Esophagus muscularis mucosa (tissue), 4 donors: Measurements from ENCODE around the gene PRDM16. TPM values are rescaled to one million over a fixed set of nuclear protein-coding genes. Genes with fewer than 3 reads are reported as not detected.

Experiments
- DNase-seq: peaks from one replicate; pipeline ENCODE4 v3.0.0-alpha.2; 2017; ENCODE audit errors: extremely low spot score
- H3K27ac ChIP-seq, 4 donors: fragments of 200-600 bp; sonication (generic); replicated peaks in 1 of 4; 1 replicate in 3 of 4; 2 replicates in 1 of 4; pipeline ENCODE4 v1.5.1; 2016 to 2019; ENCODE audit warnings: mild to moderate bottlenecking in 1 of 4
- H3K27me3 ChIP-seq, 4 donors: fragments of 200-600 bp; sonication (generic); one replicate each; pipeline versions ENCODE4 v1.5.1 to v1.6.0; 2016 to 2019
- H3K36me3 ChIP-seq, 4 donors: fragments of 200-600 bp; sonication (generic); one replicate each; pipeline ENCODE4 v1.5.1; 2016 to 2019
- H3K4me1 ChIP-seq, 4 donors: fragments of 200-600 bp; sonication (generic); one replicate each; pipeline ENCODE4 v1.5.1; 2016 to 2019
- H3K4me3 ChIP-seq, 4 donors: fragments of 200-600 bp; sonication (generic); 1 replicate in 2 of 4; 2 replicates in 2 of 4; pipeline ENCODE4 v1.5.1; 2016 to 2019; ENCODE audit warnings: mild to moderate bottlenecking in 4 of 4, moderate library complexity in 1 of 4
- H3K9me3 ChIP-seq, 4 donors: fragments of 200-600 bp; sonication (generic); 1 replicate in 3 of 4; 2 replicates in 1 of 4; pipeline ENCODE4 v1.5.1; 2016 to 2019
- CTCF ChIP-seq, 3 experiments: fragments of 200-600 bp in 2 of 3; fragments of 450-650 bp in 1 of 3; sonication (generic) in 2 of 3; IDR thresholded peaks; one replicate each; pipeline ENCODE4 v1.5.1; 2017 to 2019; ENCODE audit warnings: antibody characterized with exemption in 3 of 3, mild to moderate bottlenecking in 2 of 3, moderate library complexity in 1 of 3
- EP300 ChIP-seq: sonication (generic); formaldehyde crosslinking; IDR thresholded peaks from one replicate; pipeline ENCODE4 v1.6.1; 2017; ENCODE audit warnings: antibody characterized with exemption
- POLR2A ChIP-seq: fragments of 450-650 bp; IDR thresholded peaks from one replicate; pipeline ENCODE4 v1.6.1; 2017; ENCODE audit warnings: antibody characterized with exemption, moderate library complexity, mild to moderate bottlenecking, low read depth
- POLR2AphosphoS5 ChIP-seq, 2 donors: sonication (generic); formaldehyde crosslinking; IDR thresholded peaks; one replicate each; pipeline ENCODE4 v1.6.1; 2017; ENCODE audit warnings: antibody characterized with exemption in 2 of 2
- WGBS: methylation state at CpG from one replicate; pipeline ENCODE4 v1.1.5; 2018; 5-methylcytosine and 5-hydroxymethylcytosine counted together
- intact Hi-C: fragments of 100-400 bp; cut with DNase I; formaldehyde crosslinking; loops from one replicate; pipeline ENCODE4 v1.15.1; 2023
- total RNA-seq, 4 donors: library from RNA; depleted of rRNA; stranded (reverse); fragments of >200 nt; gene quantifications; one replicate each; pipeline versions ENCODE4 v1.1.0 to v1.2.1, GENCODE V29; 2016

The PRDM16 gene
- total RNA-seq, 4 donors from 2014 or later, result 1.2 to 4.4 (median 2.2) TPM

- no peak overlapping the region for H3K27ac ChIP-seq
- H3K9me3 ChIP-seq, result no peaks in the 10 kb centered on the region
- peaks cover 0 to 98% (median 0%) of the 10 kb centered on the region in 4 donors for H3K27me3 ChIP-seq
- WGBS, result 82% methylated on average over 15 of the region's 15 CpGs
- TF ChIP-seq CTCF (IDR thresholded peaks at IDR 0.05) (no peak), POLR2A (no peak), EP300 (no peak)
- no peak for DNase-seq
- peaks cover 0 to 5% (median 0%) of the 10 kb centered on the region in 4 donors for H3K4me1 ChIP-seq
- no peaks in the 10 kb centered on the region for H3K36me3 ChIP-seq
- H3K4me3 ChIP-seq, result no peak overlapping the region
- intact Hi-C loops, result no loop called here
Observed at GRCh38 chr1:3233031-3233430, 164.0 kb downstream of the PRDM16 start.

GRCh38 chr1:3233551-3233950, 164.5 kb downstream of the PRDM16 start:
- no peak for TF ChIP-seq POLR2AphosphoS5 (IDR thresholded peaks at IDR 0.05)
- no peak for TF ChIP-seq CTCF (IDR thresholded peaks at IDR 0.05)
- no peak overlapping the region for H3K4me3 ChIP-seq
- H3K27me3 ChIP-seq, result peaks cover 0 to 97% (median 0%) of the 10 kb centered on the region in 4 donors
- H3K4me1 ChIP-seq, result peaks cover 0 to 7% (median 0%) of the 10 kb centered on the region in 4 donors
- H3K9me3 ChIP-seq, result peaks cover 0 to 4% (median under 1%) of the 10 kb centered on the region in 4 donors
- 84% methylated on average over 8 of the region's 8 CpGs for WGBS
- no peak for DNase-seq
- no peak overlapping the region for H3K27ac ChIP-seq
- intact Hi-C loops, result no loop called here
- H3K36me3 ChIP-seq, result no peaks in the 10 kb centered on the region

- no peak for DNase-seq
- H3K27ac ChIP-seq, result no peak overlapping the region
- peaks cover 0 to 12% (median 8%) of the 10 kb centered on the region in 4 donors for H3K9me3 ChIP-seq
- H3K36me3 ChIP-seq, result no peaks in the 10 kb centered on the region
- intact Hi-C loops, result no loop called here
- H3K27me3 ChIP-seq, result peaks cover 0 to 97% (median 0%) of the 10 kb centered on the region in 4 donors
- TF ChIP-seq POLR2A, result no peak
- TF ChIP-seq POLR2AphosphoS5 (IDR thresholded peaks at IDR 0.05), result no peak
- no peak for TF ChIP-seq CTCF (IDR thresholded peaks at IDR 0.05)
- no peak for TF ChIP-seq EP300
- 100% methylated on average over 3 of the region's 15 CpGs for WGBS
- peaks cover 0 to 7% (median 0%) of the 10 kb centered on the region in 4 donors for H3K4me1 ChIP-seq
- H3K4me3 ChIP-seq, result no peak overlapping the region
Observed at GRCh38 chr1:3234281-3234680, 165.3 kb downstream of the PRDM16 start.

- Histone ChIP-seq H3K27ac (no peak overlapping the region), H3K27me3 (peaks cover 0 to 94% (median 0%) of the 10 kb centered on the region in 4 donors), H3K9me3 (peaks cover 0 to 13% (median 8%) of the 10 kb centered on the region in 4 donors), H3K4me1 (peaks cover 0 to 7% (median 0%) of the 10 kb centered on the region in 4 donors), H3K36me3 (no peaks in the 10 kb centered on the region), H3K4me3 (no peak overlapping the region)
- DNase-seq, result no peak
- no peak for TF ChIP-seq EP300
- no peak for TF ChIP-seq POLR2A
- no peak for TF ChIP-seq POLR2AphosphoS5 (IDR thresholded peaks at IDR 0.05)
- TF ChIP-seq CTCF (IDR thresholded peaks at IDR 0.05), result no peak
- intact Hi-C loops, result no loop called here
- WGBS, result 97% methylated on average over 14 of the region's 14 CpGs
Observed at GRCh38 chr1:3234956-3235355, 166.0 kb downstream of the PRDM16 start.

GRCh38 chr1:3235496-3235895, 166.5 kb downstream of the PRDM16 start:
- Histone ChIP-seq H3K27ac (no peak overlapping the region), H3K36me3 (no peaks in the 10 kb centered on the region), H3K27me3 (peaks cover 0 to 94% (median 2%) of the 10 kb centered on the region in 4 donors), H3K9me3 (peaks cover 0 to 13% (median 8%) of the 10 kb centered on the region in 4 donors), H3K4me1 (peaks cover 0 to 9% (median under 1%) of the 10 kb centered on the region in 4 donors), H3K4me3 (no peak overlapping the region)
- intact Hi-C loops, result no loop called here
- DNase-seq, result no peak
- no peak for TF ChIP-seq POLR2AphosphoS5 (IDR thresholded peaks at IDR 0.05)
- no CpG with 5 or more reads among the region's 15 CpGs for WGBS
